NAMALWA (cell line): ENCODE data around the gene CCDC146.
"Not testable (repeated sequence)": the region's sequence is repeated elsewhere in the genome, so short reads cannot be mapped to it uniquely, and the experiment has no call there.

ENCODE experiments used
- DNase-seq: peaks from one replicate; pipeline ENCODE4 v3.0.0-alpha.2; 2015; ENCODE audit warnings: low spot score

CCDC146 gene, protein sequence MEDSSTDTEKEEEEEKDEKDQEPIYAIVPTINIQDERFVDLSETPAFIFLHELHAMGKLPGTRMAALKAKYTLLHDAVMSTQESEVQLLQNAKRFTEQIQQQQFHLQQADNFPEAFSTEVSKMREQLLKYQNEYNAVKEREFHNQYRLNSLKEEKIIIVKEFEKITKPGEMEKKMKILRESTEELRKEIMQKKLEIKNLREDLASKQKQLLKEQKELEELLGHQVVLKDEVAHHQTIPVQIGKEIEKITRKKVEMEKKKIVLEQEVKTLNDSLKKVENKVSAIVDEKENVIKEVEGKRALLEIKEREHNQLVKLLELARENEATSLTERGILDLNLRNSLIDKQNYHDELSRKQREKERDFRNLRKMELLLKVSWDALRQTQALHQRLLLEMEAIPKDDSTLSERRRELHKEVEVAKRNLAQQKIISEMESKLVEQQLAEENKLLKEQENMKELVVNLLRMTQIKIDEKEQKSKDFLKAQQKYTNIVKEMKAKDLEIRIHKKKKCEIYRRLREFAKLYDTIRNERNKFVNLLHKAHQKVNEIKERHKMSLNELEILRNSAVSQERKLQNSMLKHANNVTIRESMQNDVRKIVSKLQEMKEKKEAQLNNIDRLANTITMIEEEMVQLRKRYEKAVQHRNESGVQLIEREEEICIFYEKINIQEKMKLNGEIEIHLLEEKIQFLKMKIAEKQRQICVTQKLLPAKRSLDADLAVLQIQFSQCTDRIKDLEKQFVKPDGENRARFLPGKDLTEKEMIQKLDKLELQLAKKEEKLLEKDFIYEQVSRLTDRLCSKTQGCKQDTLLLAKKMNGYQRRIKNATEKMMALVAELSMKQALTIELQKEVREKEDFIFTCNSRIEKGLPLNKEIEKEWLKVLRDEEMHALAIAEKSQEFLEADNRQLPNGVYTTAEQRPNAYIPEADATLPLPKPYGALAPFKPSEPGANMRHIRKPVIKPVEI

DNA sequence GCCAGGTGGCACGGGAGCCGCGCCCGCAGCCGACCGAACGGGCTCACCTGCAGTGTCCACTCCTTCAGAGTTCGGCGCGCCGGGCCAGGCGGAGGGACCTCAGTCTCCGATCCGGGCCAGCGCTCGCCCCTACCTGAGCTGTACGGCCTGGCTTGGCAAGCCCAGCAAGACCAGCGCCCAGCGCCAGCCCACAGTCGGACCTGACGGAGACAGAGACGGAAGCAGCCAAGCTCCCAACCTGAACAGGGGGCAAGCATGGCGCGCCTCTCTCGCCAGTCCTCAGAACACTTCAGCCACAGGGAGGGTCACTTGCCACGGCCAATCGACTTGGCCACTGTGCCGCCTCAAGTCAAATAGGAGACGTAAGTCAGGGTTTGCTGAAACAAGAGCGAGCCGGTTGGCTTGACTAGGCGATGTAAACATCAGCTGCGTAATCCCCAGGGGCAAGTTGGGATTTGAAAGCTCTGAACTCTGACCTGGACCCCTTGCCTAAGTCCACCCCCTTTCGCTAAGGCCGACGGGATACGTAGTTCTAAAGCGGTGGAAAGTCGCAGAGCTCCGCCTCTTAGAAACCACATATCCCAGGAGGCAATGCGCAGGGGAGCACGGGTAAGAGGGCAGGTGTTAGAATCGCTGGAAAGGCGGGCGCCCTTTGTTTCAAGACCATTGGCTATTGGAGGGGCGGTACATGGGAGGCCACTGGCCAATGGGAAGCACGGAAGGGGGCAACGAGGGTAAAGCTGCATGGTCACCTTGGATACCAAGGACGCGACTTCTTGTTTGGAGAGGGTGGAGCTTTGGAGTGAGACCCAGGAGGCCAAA lies at the start of gene CCDC146:
TSS of gene CCDC146 (plus strand) at position 756 of the 822 bp plus-strand sequence. CDS start 45,054 bp downstream, outside the sequence.
- peak; percentile 100 for DNase-seq

- not testable (repeated sequence) for DNase-seq
Observed at GRCh38 chr7:77074786-77075396, 47.5 kb upstream of the CCDC146 start.

DNA sequence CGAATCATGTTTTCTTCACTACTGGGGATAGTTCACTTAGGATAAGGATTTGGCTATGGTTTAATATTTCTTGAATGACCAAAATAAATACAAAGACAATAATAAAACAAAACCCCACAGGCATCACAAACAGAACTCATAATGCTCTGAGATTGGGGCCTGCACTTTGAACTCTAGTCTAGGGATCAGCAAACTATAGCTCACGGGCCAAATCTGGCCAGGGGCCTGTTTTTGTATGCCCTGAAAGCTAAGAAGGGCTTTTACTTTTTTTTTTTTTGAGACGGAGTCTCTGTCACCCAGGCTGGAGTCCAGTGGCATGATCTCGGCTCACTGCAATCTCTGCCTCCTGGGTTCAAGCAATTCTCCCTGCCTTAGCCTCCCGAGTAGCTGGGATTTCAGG lies 45.4 kb upstream of the CCDC146 start:
- not testable (repeated sequence) for DNase-seq

DNA sequence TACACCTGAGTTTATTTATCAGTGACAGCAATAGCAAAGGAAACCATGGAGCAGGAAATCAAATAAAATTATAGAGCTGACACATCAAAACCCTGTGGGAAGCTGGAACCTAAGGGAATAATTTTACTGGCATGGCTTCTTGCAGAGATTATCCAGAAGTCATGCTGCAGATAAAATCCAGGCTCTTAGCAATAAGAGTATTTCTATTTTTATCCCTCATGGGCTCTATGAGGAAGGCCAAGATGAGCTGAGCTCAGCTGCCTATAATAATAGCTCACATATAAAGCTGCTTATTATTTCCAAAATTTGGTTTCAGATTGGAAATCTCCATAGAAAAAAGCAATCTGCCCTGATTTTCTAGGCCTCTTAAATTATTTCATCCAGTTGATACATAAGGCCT lies 43.3 kb upstream of the CCDC146 start:
- not testable (repeated sequence) for DNase-seq

DNA sequence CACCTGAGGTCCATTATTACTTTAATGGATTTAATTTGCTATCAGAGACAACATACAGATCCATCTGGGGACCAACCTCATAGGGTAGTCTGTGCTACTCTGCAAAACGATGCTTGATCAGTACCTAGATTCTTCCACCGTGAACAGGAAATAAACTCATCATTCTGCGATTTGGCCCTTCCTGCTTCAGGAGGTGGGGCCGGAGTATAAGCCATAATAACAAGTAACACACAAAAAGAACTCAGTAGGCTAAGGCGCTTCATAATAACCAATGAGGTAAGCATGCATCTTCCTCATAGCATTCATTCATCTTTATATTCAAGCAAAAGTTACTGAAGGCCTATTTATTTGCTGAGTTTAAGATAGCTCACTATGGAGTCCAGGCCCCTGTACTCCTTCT lies 42.8 kb upstream of the CCDC146 start:
- DNase-seq, result not testable (repeated sequence)

DNA sequence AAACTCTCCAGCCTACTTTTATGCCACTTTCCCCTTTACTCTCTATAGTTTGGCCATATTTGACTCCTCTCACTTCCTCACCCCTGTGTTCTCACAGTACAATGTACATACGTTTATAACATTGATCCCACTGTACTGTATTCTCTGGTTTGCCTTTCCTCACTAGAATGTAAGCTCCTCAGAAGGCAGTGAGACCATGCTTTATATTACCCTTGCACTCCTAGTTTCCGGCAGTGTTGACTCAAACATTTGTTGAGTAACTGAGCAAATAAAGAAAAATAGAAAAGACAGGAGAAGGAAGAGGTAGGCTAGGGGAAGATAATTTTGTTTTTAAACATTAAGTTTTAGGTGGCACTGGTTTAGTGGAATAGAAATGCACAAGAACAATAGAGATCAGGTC lies 42.2 kb upstream of the CCDC146 start:
- DNase-seq, result not testable (repeated sequence)

GRCh38 chr7:77082192-77082591 lies 40.2 kb upstream of the CCDC146 start:
- DNase-seq, result not testable (repeated sequence)

GRCh38 chr7:77092301-77092700 lies 30.1 kb upstream of the CCDC146 start:
- DNase-seq, result not testable (repeated sequence)

DNA sequence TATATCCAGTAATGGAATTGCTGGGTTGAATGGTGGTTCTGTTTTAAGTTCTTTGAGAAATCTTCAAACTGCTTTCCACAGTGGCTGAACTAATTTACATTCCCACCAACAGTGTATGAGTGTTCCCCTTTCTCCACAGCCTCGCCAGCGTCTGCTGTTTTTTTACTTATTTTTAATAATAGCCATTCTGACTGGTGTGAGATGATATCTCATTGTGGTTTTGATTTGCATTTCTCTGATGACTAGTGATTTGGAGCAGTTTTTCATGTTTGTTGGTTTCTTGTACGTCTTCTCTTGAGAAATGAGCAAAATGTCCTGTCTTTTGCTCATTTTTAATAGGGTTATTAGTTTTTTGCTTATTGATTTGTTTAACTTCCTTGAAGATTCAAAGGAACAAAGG lies 21.9 kb upstream of the CCDC146 start:
- peak; percentile 18 for DNase-seq

GRCh38 chr7:77101187-77101586 lies 21.2 kb upstream of the CCDC146 start:
- DNase-seq, result not testable (repeated sequence)

DNA sequence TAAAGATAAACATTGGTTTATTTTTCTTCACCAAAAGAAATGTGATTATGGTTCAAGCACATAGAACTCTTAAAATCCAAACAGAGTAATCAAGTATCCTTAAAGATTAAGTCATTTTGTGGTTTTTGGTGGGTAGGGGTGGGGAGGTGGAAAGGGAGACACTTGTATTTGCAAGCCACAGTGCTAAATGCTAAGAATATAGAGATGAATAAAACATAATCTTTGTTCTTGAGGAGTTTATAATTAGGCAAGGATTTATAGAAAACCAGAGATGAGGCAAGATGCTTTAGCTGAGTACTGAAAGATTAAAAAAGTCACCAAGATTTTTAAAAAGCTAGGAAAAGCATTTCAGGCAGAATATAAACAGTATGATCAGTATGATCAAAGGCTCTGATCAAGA lies 19.7 kb upstream of the CCDC146 start:
- not testable (repeated sequence) for DNase-seq

DNA sequence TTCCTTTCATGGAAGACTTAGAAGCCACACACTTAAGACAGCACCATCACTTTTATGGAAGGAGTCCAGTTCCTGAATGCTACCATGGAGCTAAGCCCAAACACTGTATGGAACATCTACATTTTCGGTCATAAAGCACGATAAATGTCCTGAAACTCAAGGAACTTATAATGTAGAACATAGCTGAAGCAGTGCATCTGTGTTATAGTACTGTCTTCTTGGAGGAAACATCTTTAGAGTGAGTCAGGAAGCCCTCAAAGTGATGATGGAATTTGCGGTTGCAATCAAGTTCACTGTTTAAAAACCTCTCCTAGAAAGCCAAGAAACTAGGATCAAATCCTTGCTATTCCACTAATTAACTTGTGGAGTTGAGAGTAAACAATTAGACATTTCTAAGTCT lies 16.5 kb upstream of the CCDC146 start:
- DNase-seq, result not testable (repeated sequence)

DNA sequence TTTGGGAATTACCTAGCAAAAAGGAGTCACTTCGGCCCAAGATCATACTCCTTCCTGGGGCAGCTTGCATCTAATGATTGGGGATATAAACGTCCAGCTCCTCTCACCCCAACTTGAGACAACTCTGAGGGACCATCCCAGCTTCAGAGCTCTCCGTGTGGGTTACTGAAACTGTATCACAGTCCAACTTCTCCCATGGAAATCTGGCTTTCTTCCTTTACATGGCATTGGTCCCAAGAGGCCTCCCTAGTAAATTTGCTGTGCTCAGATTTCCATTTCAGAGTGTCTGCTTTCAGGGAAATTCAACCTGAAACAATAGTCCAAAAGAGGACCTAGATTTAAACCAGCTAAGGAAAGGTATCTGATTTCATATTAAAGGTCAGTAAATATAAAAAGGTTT lies 14.8 kb upstream of the CCDC146 start:
- not testable (repeated sequence) for DNase-seq

GRCh38 chr7:77108362-77108761 lies 14.1 kb upstream of the CCDC146 start:
- DNase-seq, result not testable (repeated sequence)

DNA sequence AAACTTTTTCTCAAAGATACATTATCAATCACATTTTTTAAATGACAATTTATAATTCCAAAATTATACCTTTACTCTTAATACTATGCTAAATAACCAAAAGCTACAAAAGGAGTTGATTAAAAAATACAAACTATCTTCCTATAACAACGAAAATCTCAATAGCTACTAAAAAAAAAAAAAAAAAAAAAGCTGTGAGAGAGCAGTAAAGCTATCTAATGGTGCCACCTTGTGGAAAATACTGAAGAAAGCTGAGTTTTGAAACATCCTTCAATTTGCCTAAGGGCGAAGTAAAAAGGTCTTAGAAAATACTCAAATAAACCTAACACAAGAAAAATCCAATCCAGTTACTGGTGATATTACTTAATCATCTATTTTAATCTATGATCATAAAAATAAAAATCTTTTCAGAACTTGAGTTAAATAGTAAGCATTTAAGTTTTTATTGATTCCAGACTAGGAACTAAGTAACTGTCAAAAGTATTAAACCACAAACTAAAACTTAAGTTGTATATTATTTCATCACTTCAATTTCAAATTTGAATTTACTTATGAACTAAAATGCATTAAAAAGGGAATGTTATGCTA lies 9.6 kb upstream of the CCDC146 start:
- peak; percentile 46 for DNase-seq

- DNase-seq, result peak; percentile 42
Observed at GRCh38 chr7:77125486-77125885, 3.1 kb downstream of the CCDC146 start.

- DNase-seq, result not testable (repeated sequence)
Observed at GRCh38 chr7:77127009-77127408, 4.6 kb downstream of the CCDC146 start.

- peak; percentile 15 for DNase-seq
Observed at GRCh38 chr7:77128582-77129410, 6.4 kb downstream of the CCDC146 start.

DNA sequence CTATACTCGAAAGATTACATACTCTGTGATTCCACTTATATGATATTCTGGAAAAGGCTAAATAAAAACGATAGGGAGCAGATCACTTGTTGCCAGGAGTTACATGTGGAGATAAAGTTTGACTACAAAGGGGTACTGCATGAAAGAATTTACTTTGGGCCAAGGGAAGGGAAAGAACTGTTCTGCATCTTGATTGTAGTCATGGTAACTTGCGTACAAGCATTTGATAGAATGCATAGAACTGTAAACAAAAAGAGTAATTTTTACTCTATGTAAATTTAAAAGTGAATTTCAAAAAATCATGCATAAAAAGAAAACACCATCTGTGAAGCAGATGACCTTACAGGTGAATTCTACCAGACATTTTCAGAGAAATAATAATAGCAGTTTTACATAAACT lies 9.4 kb downstream of the CCDC146 start:
- DNase-seq, result not testable (repeated sequence)

DNA sequence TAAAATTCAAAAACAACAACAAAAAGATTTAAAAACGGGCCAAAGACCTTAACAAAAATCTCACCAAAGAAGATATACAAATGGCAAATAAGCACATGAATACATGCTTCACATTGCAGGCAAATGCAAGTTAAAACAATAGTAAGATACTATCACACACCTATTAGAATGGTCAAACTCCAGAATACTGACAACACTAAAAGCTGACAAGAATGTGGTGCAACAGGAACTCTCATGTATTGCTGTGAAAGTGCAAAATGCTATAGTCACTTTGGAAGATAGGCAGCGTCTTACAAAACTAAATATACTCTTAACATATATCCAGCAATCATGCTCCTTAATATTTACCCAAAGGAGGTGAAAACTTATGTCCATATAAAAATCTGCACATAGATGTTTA lies 16.3 kb downstream of the CCDC146 start:
- DNase-seq, result not testable (repeated sequence)
